Calu3 (cell line): ENCODE measurements around the gene MEGF9. TPM values are rescaled to one million over a fixed set of nuclear protein-coding genes. Genes with fewer than 3 reads are reported as not detected.
A peak's percentile ranks its signal among the peaks of the same experiment; 100 is the strongest.

Source experiments
- BruUV-seq: library from RNA; stranded (reverse); fragments of 400-500 nt; replicated peaks from 2 replicates; lab custom pipeline; 2021; lab: Mats Ljungman, UMichigan
- CTCF ChIA-PET: fragments of 300-600 bp; sonication (Branson Sonifier 250); formaldehyde crosslinking; loops from one replicate; lab custom pipeline; 2022; ENCODE audit warnings: antibody characterized with exemption; lab: Charles Lee
- DNase-seq: peaks from one replicate; pipeline ENCODE4 v3.0.0; 2022
- H3K27ac Mint-ChIP-seq: one replicate; pipeline ENCODE4 v1.8.0; 2022; ENCODE audit warnings: mixed read lengths; ENCODE audit not compliant: unreplicated experiment
- H3K27me3 Mint-ChIP-seq: one replicate; pipeline ENCODE4 v1.8.0; 2022; ENCODE audit warnings: mixed read lengths; ENCODE audit not compliant: unreplicated experiment
- H3K36me3 Mint-ChIP-seq: one replicate; pipeline ENCODE4 v1.8.0; 2022; ENCODE audit warnings: mild to moderate bottlenecking, moderate library complexity, mixed read lengths; ENCODE audit not compliant: insufficient read depth, unreplicated experiment
- H3K4me1 Mint-ChIP-seq: one replicate; pipeline ENCODE4 v1.8.0; 2022; ENCODE audit warnings: mild to moderate bottlenecking, low read depth, mixed read lengths; ENCODE audit not compliant: unreplicated experiment
- H3K4me3 Mint-ChIP-seq: one replicate; pipeline ENCODE4 v1.8.0; 2022; ENCODE audit warnings: mild to moderate bottlenecking, low read depth, moderate library complexity, mixed read lengths; ENCODE audit not compliant: unreplicated experiment
- H3K9me3 Mint-ChIP-seq: one replicate; pipeline ENCODE4 v1.8.0; 2022; ENCODE audit warnings: low read depth, mixed read lengths; ENCODE audit not compliant: unreplicated experiment
- CTCF ChIP-seq: fragments of 200-600 bp; IDR thresholded peaks from one replicate; pipeline ENCODE4 v1.8.0; 2022; ENCODE audit warnings: antibody characterized with exemption; ENCODE audit not compliant: unreplicated experiment
- intact Hi-C: fragments of 100-400 bp; cut with micrococcal nuclease; formaldehyde crosslinking; loops from one replicate; pipeline ENCODE4 v1.10.0; 2022; ENCODE audit not compliant: unreplicated experiment
- total RNA-seq: library from RNA; stranded (reverse); gene quantifications from 2 replicates; pipeline ENCODE4 v1.2.3, GENCODE V29; 2022

MEGF9 gene
- total RNA-seq, 1 experiment from 2014 or later = 7.1 TPM

- BruUV-seq = no TSS peak
- no peak for DNase-seq
- Mint-ChIP-seq H3K36me3 (no peaks in the 10 kb centered on the region), H3K27ac (no peak overlapping the region), H3K4me3 (no peak overlapping the region), H3K4me1 (no peaks in the 10 kb centered on the region), H3K9me3 (no peaks in the 10 kb centered on the region), H3K27me3 (no peaks in the 10 kb centered on the region)
- TF ChIP-seq CTCF = no peak
- CTCF ChIA-PET = no interaction called here
- intact Hi-C loops = no loop called here
Measured at GRCh38 chr9:120659676-120660075, 54.6 kb downstream of the MEGF9 start.

GRCh38 chr9:120659209-120659608 lies 55.1 kb downstream of the MEGF9 start:
- TF ChIP-seq CTCF = no peak
- CTCF ChIA-PET = no interaction called here
- Mint-ChIP-seq H3K4me3 (no peak overlapping the region), H3K36me3 (no peaks in the 10 kb centered on the region), H3K27me3 (no peaks in the 10 kb centered on the region), H3K27ac (no peak overlapping the region), H3K9me3 (no peaks in the 10 kb centered on the region), H3K4me1 (no peaks in the 10 kb centered on the region)
- intact Hi-C loops = no loop called here
- no TSS peak for BruUV-seq
- DNase-seq = no peak

- Mint-ChIP-seq H3K4me1 (no peaks in the 10 kb centered on the region), H3K27me3 (no peaks in the 10 kb centered on the region), H3K4me3 (no peak overlapping the region), H3K36me3 (no peaks in the 10 kb centered on the region), H3K27ac (no peak overlapping the region), H3K9me3 (no peaks in the 10 kb centered on the region)
- CTCF ChIA-PET = no interaction called here
- no peak for TF ChIP-seq CTCF
- BruUV-seq = no TSS peak
- intact Hi-C loops = no loop called here
- DNase-seq = peak; percentile 2
Measured at GRCh38 chr9:120655005-120655622, 59.2 kb downstream of the MEGF9 start.

- no peaks in the 10 kb centered on the region for H3K36me3 Mint-ChIP-seq
- H3K4me3 Mint-ChIP-seq = no peak overlapping the region
- BruUV-seq = no TSS peak
- H3K27me3 Mint-ChIP-seq = no peaks in the 10 kb centered on the region
- CTCF ChIA-PET = interaction anchor here (0.9 kb wide), 1 partner anchor 26 kb away, joined by 4 read pairs; no protein-coding TSS in a partner anchor
- no peak overlapping the region for H3K27ac Mint-ChIP-seq
- intact Hi-C loops = no loop called here
- no peak for TF ChIP-seq CTCF
- no peaks in the 10 kb centered on the region for H3K4me1 Mint-ChIP-seq
- no peak for DNase-seq
- no peaks in the 10 kb centered on the region for H3K9me3 Mint-ChIP-seq
Measured at GRCh38 chr9:120654272-120654671, 60.0 kb downstream of the MEGF9 start.
